ENCODE data around the gene IGF1R. TPM values are rescaled to one million over a fixed set of nuclear protein-coding genes. Genes with fewer than 3 reads are reported as not detected.

The IGF1R gene
- total and polyA plus RNA-seq, 2 of the 8 experiments (the other 6 are each of a cell fraction or from before 2014, with no cell fraction given): 32.9 to 109 TPM

GRCh38 chr15:98689431-98689861 lies 41.1 kb downstream of the IGF1R start (continued):
- TF ChIP-seq RFX5 (IDR thresholded peaks at IDR 0.05; ENCODE audit: borderline replicate concordance, low read depth, low read length) (no peak), TAF7 (optimal IDR thresholded peaks at IDR 0.05; ENCODE audit: borderline replicate concordance, low read depth, low read length) (no peak), ATF3 (IDR thresholded peaks at IDR 0.05; ENCODE audit: insufficient read depth, low read depth, low read length) (no peak), RAD21 (IDR thresholded peaks at IDR 0.05 in 1 of 2, conservative IDR thresholded peaks at IDR 0.05 in 1 of 2; ENCODE audit: low read depth in 2 of 2, low read length in 2 of 2) (no peak), SP2 (IDR thresholded peaks at IDR 0.05; ENCODE audit: low read length) (no peak), CBX8 (IDR thresholded peaks at IDR 0.05; ENCODE audit: borderline replicate concordance, low read depth, low read length) (no peak)
